Keratinocyte (primary cell): Measurements from ENCODE around the gene MICAL2. TPM values are rescaled to one million over a fixed set of nuclear protein-coding genes. Genes with fewer than 3 reads are reported as not detected.

Experiments
- DNase-seq: peaks from one replicate; pipeline ENCODE4 v3.0.0-alpha.2; 2011; ENCODE audit warnings: low read depth, missing footprints, low spot score
- FAIRE-seq: peaks from 2 replicates; lab custom pipeline; 2011; peaks lifted over from hg19 to GRCh38; lab: Jason Lieb, UNC
- H2AFZ ChIP-seq: 2 replicates; pipeline ENCODE4 v1.6.0; 2012; ENCODE audit warnings: low read length, control low read depth, inconsistent platforms; ENCODE audit not compliant: control insufficient read depth
- H3K27ac ChIP-seq: 2 replicates; pipeline ENCODE4 v1.5.1; 2011; ENCODE audit warnings: low read length; ENCODE audit not compliant: control insufficient read depth, insufficient read depth
- H3K27me3 ChIP-seq: 3 replicates; pipeline ENCODE4 v1.6.0; 2011; ENCODE audit warnings: low read length; ENCODE audit not compliant: control insufficient read depth, insufficient read depth; ENCODE audit errors: extremely low read depth
- H3K36me3 ChIP-seq, 2 experiments: 2 replicates in 1 of 2; 3 replicates in 1 of 2; pipeline ENCODE4 v1.5.1; 2011; ENCODE audit warnings: low read length in 2 of 2, mild to moderate bottlenecking in 1 of 2; ENCODE audit not compliant: control insufficient read depth in 2 of 2, insufficient read depth in 2 of 2; ENCODE audit errors: extremely low read depth in 1 of 2
- H3K4me1 ChIP-seq: 3 replicates; pipeline ENCODE4 v1.5.1; 2011; ENCODE audit warnings: low read length; ENCODE audit not compliant: control insufficient read depth, insufficient read depth; ENCODE audit errors: extremely low read depth
- H3K4me2 ChIP-seq: 3 replicates; pipeline ENCODE4 v1.6.0; 2011; ENCODE audit warnings: low read depth, low read length; ENCODE audit not compliant: control insufficient read depth, insufficient read depth; ENCODE audit errors: extremely low read depth
- H3K4me3 ChIP-seq, 3 experiments: fragments of 200-600 bp in 1 of 3; sonication (generic) in 1 of 3; 2 replicates in 2 of 3; 3 replicates in 1 of 3; pipeline ENCODE4 v1.5.1; 2011 to 2016; ENCODE audit warnings: low read length in 3 of 3, mild to moderate bottlenecking in 3 of 3, control low read depth in 2 of 3, inconsistent platforms in 1 of 3, low read depth in 1 of 3, mixed read lengths in 1 of 3, mixed run types in 1 of 3, moderate library complexity in 1 of 3; ENCODE audit not compliant: control insufficient read depth in 2 of 3, insufficient read depth in 2 of 3; ENCODE audit errors: extremely low read depth in 1 of 3
- H3K79me2 ChIP-seq: 2 replicates; pipeline ENCODE4 v1.6.0; 2012; ENCODE audit warnings: low read length; ENCODE audit not compliant: control insufficient read depth, insufficient read depth
- H3K9ac ChIP-seq: 3 replicates; pipeline ENCODE4 v1.6.0; 2011; ENCODE audit warnings: low read length; ENCODE audit not compliant: control insufficient read depth, insufficient read depth; ENCODE audit errors: extremely low read depth
- H3K9me1 ChIP-seq: 3 replicates; pipeline ENCODE4 v1.6.0; 2011; ENCODE audit warnings: low read length; ENCODE audit not compliant: control insufficient read depth, insufficient read depth; ENCODE audit errors: extremely low read depth
- H3K9me3 ChIP-seq: 2 replicates; pipeline ENCODE4 v1.5.1; 2012; ENCODE audit warnings: low read depth, low read length; ENCODE audit not compliant: control insufficient read depth
- H4K20me1 ChIP-seq: 3 replicates; pipeline ENCODE4 v1.6.0; 2011; ENCODE audit warnings: low read length; ENCODE audit not compliant: control insufficient read depth, insufficient read depth; ENCODE audit errors: extremely low read depth
- EZH2 ChIP-seq: IDR thresholded peaks from one replicate; pipeline ENCODE4 v1.6.1; 2012; ENCODE audit warnings: inconsistent platforms, mild to moderate bottlenecking, low read length, moderate library complexity
- dilution Hi-C: fragments of 300-500 bp; cut with MboI; formaldehyde crosslinking; loops from one replicate; pipeline ENCODE4 v1.7.0; 2020; ENCODE audit warnings: low sequenced_read_pairs; ENCODE audit not compliant: extremely low pct_ligation_motif_present
- polyA plus RNA-seq, 5 experiments: library from polyadenylated mRNA; depleted of rRNA in 3 of 5; stranded (reverse) in 3 of 5; stranded (forward) in 1 of 5; unstranded in 1 of 5; fragments of >200 nt; gene quantifications; 1 replicate in 1 of 5; 2 replicates in 3 of 5; 3 replicates in 1 of 5; pipeline versions ENCODE4 v1.2.1 to v1.2.3, GENCODE V29; 2011 to 2012; ENCODE audit warnings: missing spikeins in 2 of 5, low read depth in 1 of 5, low replicate concordance in 1 of 5
- TF ChIP-seq, protein P1 (sequence below), 3 experiments: IDR thresholded peaks in 1 of 3; conservative IDR thresholded peaks in 1 of 3; optimal IDR thresholded peaks in 1 of 3; 2 replicates in 2 of 3; 3 replicates in 1 of 3; pipeline versions ENCODE3 to v1.5.1; 2011; ENCODE audit warnings: low read length in 3 of 3, mild to moderate bottlenecking in 3 of 3, moderate library complexity in 2 of 3, control low read depth in 1 of 3, inconsistent platforms in 1 of 3; ENCODE audit not compliant: insufficient read depth in 2 of 3; ENCODE audit errors: extremely low read depth in 1 of 3

Gene MICAL2
- polyA plus RNA-seq, 1 donor (not counting 4 experiments of a cell fraction or from before 2014, with no cell fraction given), result 83.9 TPM

DNA sequence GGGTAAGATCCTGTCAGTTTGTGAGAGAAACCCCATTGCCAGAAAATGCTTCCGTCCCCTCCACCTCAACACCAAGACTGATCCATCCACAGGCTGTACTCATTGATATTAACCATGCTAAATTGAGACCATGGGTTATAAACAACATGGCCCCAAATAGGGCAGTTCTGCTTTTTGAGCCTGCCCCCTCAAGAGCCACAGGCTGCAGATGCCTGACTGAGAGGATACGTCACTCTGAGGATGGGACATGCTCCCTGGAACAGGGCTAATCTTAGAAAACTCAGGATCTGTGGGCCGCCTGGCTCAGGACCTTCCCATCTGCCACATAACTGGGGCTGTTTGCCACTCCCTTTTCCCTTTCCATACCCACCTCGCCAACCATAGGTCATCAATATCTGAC lies 99.8 kb downstream of the MICAL2 start:
- H3K4me3 ChIP-seq, result no peak overlapping the region
- no peaks in the 10 kb centered on the region for H3K9me1 ChIP-seq
- peaks cover 32% of the 10 kb centered on the region for H3K4me1 ChIP-seq
- TF ChIP-seq, protein P1, sequence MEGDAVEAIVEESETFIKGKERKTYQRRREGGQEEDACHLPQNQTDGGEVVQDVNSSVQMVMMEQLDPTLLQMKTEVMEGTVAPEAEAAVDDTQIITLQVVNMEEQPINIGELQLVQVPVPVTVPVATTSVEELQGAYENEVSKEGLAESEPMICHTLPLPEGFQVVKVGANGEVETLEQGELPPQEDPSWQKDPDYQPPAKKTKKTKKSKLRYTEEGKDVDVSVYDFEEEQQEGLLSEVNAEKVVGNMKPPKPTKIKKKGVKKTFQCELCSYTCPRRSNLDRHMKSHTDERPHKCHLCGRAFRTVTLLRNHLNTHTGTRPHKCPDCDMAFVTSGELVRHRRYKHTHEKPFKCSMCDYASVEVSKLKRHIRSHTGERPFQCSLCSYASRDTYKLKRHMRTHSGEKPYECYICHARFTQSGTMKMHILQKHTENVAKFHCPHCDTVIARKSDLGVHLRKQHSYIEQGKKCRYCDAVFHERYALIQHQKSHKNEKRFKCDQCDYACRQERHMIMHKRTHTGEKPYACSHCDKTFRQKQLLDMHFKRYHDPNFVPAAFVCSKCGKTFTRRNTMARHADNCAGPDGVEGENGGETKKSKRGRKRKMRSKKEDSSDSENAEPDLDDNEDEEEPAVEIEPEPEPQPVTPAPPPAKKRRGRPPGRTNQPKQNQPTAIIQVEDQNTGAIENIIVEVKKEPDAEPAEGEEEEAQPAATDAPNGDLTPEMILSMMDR (optimal IDR thresholded peaks at IDR 0.05 in 1 of 3, IDR thresholded peaks at IDR 0.05 in 1 of 3, conservative IDR thresholded peaks at IDR 0.05 in 1 of 3; ENCODE audit: extremely low read depth in 1 of 3, insufficient read depth in 2 of 3, low read length in 3 of 3), result no peak
- no peak for TF ChIP-seq EZH2
- no peak for DNase-seq
- dilution Hi-C loops, result no loop called here
- H3K4me2 ChIP-seq, result no peak overlapping the region
- H3K27me3 ChIP-seq, result no peaks in the 10 kb centered on the region
- H3K27ac ChIP-seq, result no peak overlapping the region
- H3K79me2 ChIP-seq, result peaks cover 23% of the 10 kb centered on the region
- no peaks in the 10 kb centered on the region for H4K20me1 ChIP-seq
- no peaks in the 10 kb centered on the region for H3K9me3 ChIP-seq
- no peak for FAIRE-seq
- no peak overlapping the region for H2AFZ ChIP-seq
- peaks cover 57 to 91% of the 10 kb centered on the region in 2 experiments for H3K36me3 ChIP-seq
- H3K9ac ChIP-seq, result no peak overlapping the region

DNA sequence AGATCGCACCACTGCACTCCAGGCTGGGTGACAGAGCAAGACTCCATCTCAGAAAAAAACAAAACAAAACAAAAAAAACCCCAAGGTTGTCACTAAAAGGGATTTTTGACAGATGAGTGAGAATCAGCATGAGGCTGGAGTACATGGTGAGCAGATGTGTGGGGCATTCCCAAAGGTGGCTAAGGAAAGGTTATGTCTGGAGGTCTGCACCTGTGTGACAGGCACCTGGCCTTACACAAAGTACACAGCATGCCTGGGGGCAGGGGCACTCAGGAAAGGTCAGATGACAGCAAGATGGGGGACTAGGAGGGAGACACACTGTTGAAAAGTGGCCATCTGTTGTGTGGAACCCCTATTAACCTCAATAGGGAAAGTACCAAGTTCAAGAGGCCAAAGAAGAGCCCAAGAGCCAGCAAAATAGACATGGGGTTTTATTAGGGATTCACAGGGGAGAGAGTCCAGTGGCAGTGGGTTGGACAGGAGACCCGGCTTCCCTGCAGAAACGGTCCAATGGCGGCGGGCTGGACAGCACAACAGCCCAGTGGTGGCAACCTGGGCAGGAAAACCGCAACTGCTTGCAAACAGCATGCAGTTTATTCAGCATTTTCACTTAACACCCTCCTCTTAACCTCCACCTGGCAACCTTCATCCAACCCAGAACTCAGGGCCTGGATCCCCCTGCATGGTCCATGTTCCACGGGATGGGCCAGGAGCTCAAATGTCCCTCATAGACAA lies 101.1 kb downstream of the MICAL2 start:
- H3K4me1 ChIP-seq, result peaks cover 27% of the 10 kb centered on the region
- TF ChIP-seq EZH2, result no peak
- TF ChIP-seq, protein P1 (optimal IDR thresholded peaks at IDR 0.05 in 1 of 3, IDR thresholded peaks at IDR 0.05 in 1 of 3, conservative IDR thresholded peaks at IDR 0.05 in 1 of 3; ENCODE audit: extremely low read depth in 1 of 3, insufficient read depth in 2 of 3, low read length in 3 of 3), result no peak
- H3K9ac ChIP-seq, result no peak overlapping the region
- FAIRE-seq, result no peak
- no peak overlapping the region for H3K27ac ChIP-seq
- no peaks in the 10 kb centered on the region for H4K20me1 ChIP-seq
- DNase-seq, result no peak
- H3K4me3 ChIP-seq, result no peak overlapping the region
- no peaks in the 10 kb centered on the region for H3K9me3 ChIP-seq
- dilution Hi-C loops, result no loop called here
- H3K4me2 ChIP-seq, result no peak overlapping the region
- H3K9me1 ChIP-seq, result no peaks in the 10 kb centered on the region
- H3K27me3 ChIP-seq, result no peaks in the 10 kb centered on the region
- no peak overlapping the region for H2AFZ ChIP-seq
- peaks cover 58 to 92% of the 10 kb centered on the region in 2 experiments for H3K36me3 ChIP-seq
- peaks cover 13% of the 10 kb centered on the region for H3K79me2 ChIP-seq
